ACC112 (cell line): ENCODE results near the gene SPACDR.
"Not testable (repeated sequence)": the region's sequence is repeated elsewhere in the genome, so short reads cannot be mapped to it uniquely, and the experiment has no call there.

Experiments used
- H2AFZ ChIP-seq: fragments of 200-600 bp; sonication (generic); one replicate; pipeline ENCODE4 v1.6.0; 2017; ENCODE audit warnings: antibody characterized with exemption, low read length; ENCODE audit not compliant: unreplicated experiment
- H3K27ac ChIP-seq: fragments of 200-600 bp; sonication (generic); 2 replicates; pipeline ENCODE4 v1.5.1; 2014; ENCODE audit warnings: low read depth, mild to moderate bottlenecking, antibody characterized with exemption, low read length, moderate library complexity
- H3K27me3 ChIP-seq: fragments of 200-600 bp; sonication (generic); 2 replicates; pipeline ENCODE4 v1.6.1; 2014; ENCODE audit warnings: mild to moderate bottlenecking, antibody characterized with exemption, low read length, moderate library complexity, mixed read lengths; ENCODE audit not compliant: insufficient read depth
- H3K36me3 ChIP-seq: fragments of 200-600 bp; sonication (generic); 2 replicates; pipeline ENCODE4 v1.6.1; 2016; ENCODE audit warnings: mild to moderate bottlenecking, antibody characterized with exemption, low read length, moderate library complexity, mixed read lengths; ENCODE audit not compliant: insufficient read depth
- H3K4me1 ChIP-seq: fragments of 200-600 bp; sonication (generic); one replicate; pipeline ENCODE4 v1.6.1; 2016; ENCODE audit warnings: low read length, mixed read lengths; ENCODE audit not compliant: insufficient read depth, unreplicated experiment, control insufficient read depth
- H3K4me3 ChIP-seq: fragments of 200-600 bp; sonication (generic); 2 replicates; pipeline ENCODE4 v1.5.1; 2014; ENCODE audit warnings: mild to moderate bottlenecking, low read depth, low read length
- H3K79me2 ChIP-seq: fragments of 200-600 bp; sonication (generic); one replicate; pipeline ENCODE4 v1.6.0; 2016; ENCODE audit warnings: low read length; ENCODE audit not compliant: control insufficient read depth, unreplicated experiment, insufficient read depth

Gene SPACDR

GRCh38 chr7:100441641-100442535, 22.2 kb downstream of the SPACDR start:
- Histone ChIP-seq H3K4me1 (peaks cover 30% of the 10 kb centered on the region), H3K36me3 (no peaks in the 10 kb centered on the region), H3K27me3 (no peaks in the 10 kb centered on the region), H3K79me2 (no peaks in the 10 kb centered on the region), H3K4me3 (no peak overlapping the region), H2AFZ (no peak overlapping the region), H3K27ac (no peak overlapping the region)

DNA sequence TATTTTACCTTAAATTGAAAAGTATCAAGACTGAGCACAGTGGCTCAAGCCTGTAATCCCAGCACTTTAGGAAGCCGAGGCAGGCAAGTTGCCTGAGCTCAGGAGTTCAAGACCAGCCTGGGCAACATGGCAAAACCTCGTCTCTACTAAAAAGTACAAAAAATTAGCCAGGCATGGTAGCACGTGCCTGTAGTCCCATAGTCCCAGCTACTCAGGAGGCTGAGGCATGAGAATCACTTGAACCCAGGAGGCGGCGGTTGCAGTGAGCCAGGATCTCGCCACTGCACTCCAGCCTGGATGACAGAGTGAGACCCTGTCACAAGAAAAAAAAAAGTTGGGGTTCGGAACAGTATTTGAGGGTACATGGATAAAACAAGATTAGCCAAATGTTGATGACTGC, 24.8 kb downstream of the SPACDR start:
- H3K27me3 ChIP-seq, H3K36me3 ChIP-seq, H3K4me3 ChIP-seq, H2AFZ ChIP-seq: not testable (repeated sequence)
- H3K27ac ChIP-seq = peak overlapping the region; percentile 80
- peaks cover 11% of the 10 kb centered on the region for H3K79me2 ChIP-seq
- H3K4me1 ChIP-seq = peaks cover 14% of the 10 kb centered on the region

DNA sequence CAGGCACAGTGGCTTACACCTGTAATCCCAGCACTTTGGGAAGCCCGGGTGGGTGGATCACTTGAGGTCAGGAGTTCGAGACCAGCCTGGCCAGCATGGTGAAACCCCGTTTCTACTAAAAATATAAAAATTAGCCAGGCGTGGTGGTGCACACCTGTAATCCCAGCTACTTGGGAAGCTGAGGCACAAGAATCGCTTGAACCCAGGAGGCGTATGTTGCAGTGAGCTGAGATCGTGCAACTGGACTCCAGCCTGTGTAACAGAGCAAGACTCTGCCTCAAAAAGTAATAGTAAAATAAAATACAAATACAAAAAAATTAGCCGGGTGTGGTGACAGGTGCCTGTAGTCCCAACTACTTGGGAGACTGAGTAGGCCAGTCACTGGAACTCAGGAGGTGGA, 25.3 kb downstream of the SPACDR start:
- H3K4me3 ChIP-seq, H3K4me1 ChIP-seq, H3K27ac ChIP-seq, H3K27me3 ChIP-seq, H2AFZ ChIP-seq, H3K36me3 ChIP-seq: not testable (repeated sequence)
- peaks cover 15% of the 10 kb centered on the region for H3K79me2 ChIP-seq

- no peaks in the 10 kb centered on the region for H3K27me3 ChIP-seq
- H3K4me1 ChIP-seq = peaks cover 6% of the 10 kb centered on the region
- no peak overlapping the region for H2AFZ ChIP-seq
- H3K4me3 ChIP-seq = no peak overlapping the region
- no peak overlapping the region for H3K27ac ChIP-seq
- 0 out of 2 replicates have a peak, but pooled peaks cover 8% of the 10 kb centered on the region for H3K36me3 ChIP-seq
- peaks cover 15% of the 10 kb centered on the region for H3K79me2 ChIP-seq
Measured at GRCh38 chr7:100438172-100438571, 25.9 kb downstream of the SPACDR start.

- Histone ChIP-seq H3K4me1 (peaks cover 8% of the 10 kb centered on the region), H3K27ac (no peak overlapping the region)
Measured at GRCh38 chr7:100437150-100438100, 26.6 kb downstream of the SPACDR start.

GRCh38 chr7:100435401-100436304, 28.4 kb downstream of the SPACDR start:
- no peak overlapping the region for H2AFZ ChIP-seq

More at GRCh38 chr7:100437150-100438100, 26.6 kb downstream of the SPACDR start:
- Histone ChIP-seq H3K79me2 (peaks cover 17% of the 10 kb centered on the region), H3K36me3 (0 out of 2 replicates have a peak, but pooled peaks cover 8% of the 10 kb centered on the region), H3K27me3 (no peaks in the 10 kb centered on the region), H3K4me3 (no peak overlapping the region), H2AFZ (no peak overlapping the region)

GRCh38 chr7:100434297-100435144, 29.5 kb downstream of the SPACDR start:
- Histone ChIP-seq H2AFZ (no peak overlapping the region), H3K79me2 (peaks cover 44% of the 10 kb centered on the region), H3K4me1 (peaks cover 26% of the 10 kb centered on the region), H3K36me3 (0 out of 2 replicates have a peak, but pooled peaks cover 8% of the 10 kb centered on the region), H3K4me3 (peak overlapping the region; percentile 88), H3K27ac (no peak overlapping the region), H3K27me3 (no peaks in the 10 kb centered on the region)

More at GRCh38 chr7:100435401-100436304, 28.4 kb downstream of the SPACDR start:
- Histone ChIP-seq H3K27me3 (no peaks in the 10 kb centered on the region), H3K4me3 (peak overlapping the region; percentile 88), H3K27ac (peak overlapping the region; percentile 74), H3K36me3 (0 out of 2 replicates have a peak, but pooled peaks cover 8% of the 10 kb centered on the region), H3K79me2 (peaks cover 35% of the 10 kb centered on the region), H3K4me1 (peaks cover 26% of the 10 kb centered on the region)

GRCh38 chr7:100433592-100434296, 30.3 kb downstream of the SPACDR start:
- Histone ChIP-seq H3K4me1 (peaks cover 26% of the 10 kb centered on the region), H3K4me3 (no peak overlapping the region), H2AFZ (no peak overlapping the region), H3K79me2 (peaks cover 44% of the 10 kb centered on the region), H3K27ac (no peak overlapping the region), H3K27me3 (no peaks in the 10 kb centered on the region), H3K36me3 (0 out of 2 replicates have a peak, but pooled peaks cover 8% of the 10 kb centered on the region)

DNA sequence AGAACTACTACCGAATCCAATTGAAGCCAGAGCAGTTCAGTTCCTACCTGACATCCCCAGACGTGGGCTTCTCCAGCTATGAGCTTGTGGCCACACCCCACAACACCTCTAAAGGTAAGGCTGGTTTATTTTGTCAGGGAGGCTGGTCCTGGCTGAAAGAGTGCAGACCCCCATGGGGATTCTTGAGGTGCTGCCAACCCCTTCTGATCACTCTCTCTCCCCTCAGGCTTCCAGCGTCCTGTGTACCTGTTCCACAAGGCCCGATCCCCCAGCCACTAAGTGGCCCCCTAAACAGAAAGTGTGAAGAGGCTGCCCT, 30.8 kb downstream of the SPACDR start:
- H3K4me3 ChIP-seq = no peak overlapping the region
- no peak overlapping the region for H2AFZ ChIP-seq
- no peak overlapping the region for H3K27ac ChIP-seq
- H3K36me3 ChIP-seq = 0 out of 2 replicates have a peak, but pooled peaks cover 8% of the 10 kb centered on the region
- peaks cover 44% of the 10 kb centered on the region for H3K79me2 ChIP-seq
- H3K4me1 ChIP-seq = peaks cover 26% of the 10 kb centered on the region
- H3K27me3 ChIP-seq = no peaks in the 10 kb centered on the region
